Progenitor cell of endocrine pancreas (in vitro differentiated cells): ENCODE results near the gene PGF. TPM values are rescaled to one million over a fixed set of nuclear protein-coding genes. Genes with fewer than 3 reads are reported as not detected.
A peak's percentile ranks its signal among the peaks of the same experiment; 100 is the strongest.
"Not testable (repeated sequence)": the region's sequence is repeated elsewhere in the genome, so short reads cannot be mapped to it uniquely, and the experiment has no call there.

Source experiments
- DNase-seq: peaks from one replicate; pipeline ENCODE4 v3.0.0; 2021; ENCODE audit warnings: low spot score; ENCODE audit not compliant: unreplicated experiment
- H3K27ac Mint-ChIP-seq: 2 replicates; pipeline ENCODE4 v1.8.0; 2021; ENCODE audit warnings: mild to moderate bottlenecking, moderate library complexity, mixed read lengths
- H3K27me3 Mint-ChIP-seq: 2 replicates; pipeline ENCODE4 v1.8.0; 2021; ENCODE audit warnings: mixed read lengths
- H3K36me3 Mint-ChIP-seq: 2 replicates; pipeline ENCODE4 v1.8.0; 2022; ENCODE audit warnings: mixed read lengths; ENCODE audit not compliant: insufficient read depth
- H3K4me1 Mint-ChIP-seq: 2 replicates; pipeline ENCODE4 v1.8.0; 2021; ENCODE audit warnings: low read depth, mixed read lengths
- H3K4me3 Mint-ChIP-seq: 2 replicates; pipeline ENCODE4 v1.8.0; 2021; ENCODE audit warnings: low read depth, mild to moderate bottlenecking, moderate library complexity, mixed read lengths
- H3K9me3 Mint-ChIP-seq: 2 replicates; pipeline ENCODE4 v1.8.0; 2021; ENCODE audit warnings: low read depth, mixed read lengths
- long read RNA-seq: library from polyadenylated mRNA; unstranded; transcript quantifications from one replicate; pipeline ENCODE4 v2.0.0, GENCODE V29; 2020
- total RNA-seq: library from RNA; stranded (reverse); gene quantifications from 2 replicates; pipeline ENCODE4 v1.2.1, GENCODE V29; 2021
- TF ChIP-seq, protein P1 (sequence below): fragments of 200-600 bp; sonication (generic); IDR thresholded peaks from one replicate; pipeline ENCODE4 v1.5.0; 2021; ENCODE audit warnings: antibody characterized with exemption, mild to moderate bottlenecking; ENCODE audit not compliant: unreplicated experiment

The PGF gene
- total RNA-seq = 3.5 and 8.2 TPM in 2 replicates
- long read RNA-seq = 0 reads

DNA sequence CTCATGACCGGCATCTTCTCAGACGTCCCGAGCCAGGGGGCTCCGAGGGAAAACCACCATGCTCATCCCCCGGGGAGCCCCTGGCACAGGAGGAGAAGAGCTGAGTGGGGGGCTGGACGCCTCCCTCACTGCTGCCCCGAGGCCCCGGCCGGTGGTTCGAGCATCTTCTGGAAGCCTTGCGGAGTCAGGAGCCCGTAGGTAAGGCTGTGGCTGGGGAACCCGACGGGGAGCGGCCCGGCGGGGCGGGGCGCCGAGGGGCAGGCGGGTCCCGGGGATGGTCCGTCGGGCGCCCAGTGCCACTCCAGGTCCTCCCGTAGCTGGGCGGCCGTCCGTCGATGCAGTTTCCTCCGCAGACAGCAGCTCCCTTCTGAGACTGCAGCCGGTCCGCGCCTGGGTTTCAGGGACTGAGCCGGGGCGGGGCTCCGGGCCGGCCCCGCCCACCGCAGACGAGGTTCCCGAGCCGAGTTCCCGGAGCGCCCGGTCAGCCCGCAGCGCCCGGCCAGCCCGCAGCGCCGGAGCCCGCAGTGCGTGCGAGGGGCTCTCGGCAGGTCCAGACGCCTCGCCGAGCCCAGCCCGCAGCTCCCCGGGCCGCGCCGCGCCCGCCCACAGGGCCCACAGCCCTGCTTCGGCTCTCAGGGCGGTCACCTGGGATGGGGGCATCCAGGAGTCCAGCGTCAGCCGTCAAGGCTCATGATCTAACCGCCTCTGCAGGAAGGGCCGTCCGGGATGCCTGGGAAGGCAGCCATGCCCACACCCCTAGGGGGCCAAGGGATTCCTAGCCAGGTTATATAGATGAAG is at the start of gene PGF:
Gene PGF (minus strand): TSS at position 369 of the 798 bp plus-strand sequence. CDS start 355 bp downstream, at position 14.
- Mint-ChIP-seq H3K4me1 (peaks cover 23% of the 10 kb centered on the region), H3K27me3 (peaks cover 24% of the 10 kb centered on the region), H3K27ac (no peak within 1 kb of the TSS), H3K4me3 (peak within 1 kb of the TSS; percentile 16), H3K36me3 (no peaks in the 10 kb centered on the region), H3K9me3 (no peaks in the 10 kb centered on the region)
- TF ChIP-seq, protein P1, sequence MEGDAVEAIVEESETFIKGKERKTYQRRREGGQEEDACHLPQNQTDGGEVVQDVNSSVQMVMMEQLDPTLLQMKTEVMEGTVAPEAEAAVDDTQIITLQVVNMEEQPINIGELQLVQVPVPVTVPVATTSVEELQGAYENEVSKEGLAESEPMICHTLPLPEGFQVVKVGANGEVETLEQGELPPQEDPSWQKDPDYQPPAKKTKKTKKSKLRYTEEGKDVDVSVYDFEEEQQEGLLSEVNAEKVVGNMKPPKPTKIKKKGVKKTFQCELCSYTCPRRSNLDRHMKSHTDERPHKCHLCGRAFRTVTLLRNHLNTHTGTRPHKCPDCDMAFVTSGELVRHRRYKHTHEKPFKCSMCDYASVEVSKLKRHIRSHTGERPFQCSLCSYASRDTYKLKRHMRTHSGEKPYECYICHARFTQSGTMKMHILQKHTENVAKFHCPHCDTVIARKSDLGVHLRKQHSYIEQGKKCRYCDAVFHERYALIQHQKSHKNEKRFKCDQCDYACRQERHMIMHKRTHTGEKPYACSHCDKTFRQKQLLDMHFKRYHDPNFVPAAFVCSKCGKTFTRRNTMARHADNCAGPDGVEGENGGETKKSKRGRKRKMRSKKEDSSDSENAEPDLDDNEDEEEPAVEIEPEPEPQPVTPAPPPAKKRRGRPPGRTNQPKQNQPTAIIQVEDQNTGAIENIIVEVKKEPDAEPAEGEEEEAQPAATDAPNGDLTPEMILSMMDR = peak; percentile 24
- DNase-seq = peak; percentile 37

- Mint-ChIP-seq H3K9me3 (peaks cover 4% of the 10 kb centered on the region), H3K36me3 (peaks cover 15% of the 10 kb centered on the region)
These were observed 48.0 kb upstream of the PGF start for GRCh38 chr14:75003250-75004027.

GRCh38 chr14:75002392-75003249 is 47.2 kb upstream of the PGF start, which contains the start of gene EIF2B2:
Gene EIF2B2, plus strand, starts transcription at chr14:75002921. Its CDS starts 70 bp downstream, at chr14:75002991.
- no peaks in the 10 kb centered on the region for H3K27me3 Mint-ChIP-seq
- H3K9me3 Mint-ChIP-seq = peaks cover 4% of the 10 kb centered on the region
- DNase-seq = peak; percentile 96
- peak within 1 kb of the TSS; percentile 99 for H3K4me3 Mint-ChIP-seq
- H3K36me3 Mint-ChIP-seq = peaks cover 14% of the 10 kb centered on the region
- TF ChIP-seq, protein P1 = peak; percentile 30
- peak within 1 kb of the TSS; percentile 71 for H3K27ac Mint-ChIP-seq
- peaks cover 17% of the 10 kb centered on the region for H3K4me1 Mint-ChIP-seq

More at GRCh38 chr14:75003250-75004027, 48.0 kb upstream of the PGF start:
- TF ChIP-seq, protein P1 = no peak
- H3K4me3 Mint-ChIP-seq = peak overlapping the region; percentile 99
- peaks cover 17% of the 10 kb centered on the region for H3K4me1 Mint-ChIP-seq
- no peak for DNase-seq
- H3K27ac Mint-ChIP-seq = peak overlapping the region; percentile 71
- H3K27me3 Mint-ChIP-seq = no peaks in the 10 kb centered on the region

DNA sequence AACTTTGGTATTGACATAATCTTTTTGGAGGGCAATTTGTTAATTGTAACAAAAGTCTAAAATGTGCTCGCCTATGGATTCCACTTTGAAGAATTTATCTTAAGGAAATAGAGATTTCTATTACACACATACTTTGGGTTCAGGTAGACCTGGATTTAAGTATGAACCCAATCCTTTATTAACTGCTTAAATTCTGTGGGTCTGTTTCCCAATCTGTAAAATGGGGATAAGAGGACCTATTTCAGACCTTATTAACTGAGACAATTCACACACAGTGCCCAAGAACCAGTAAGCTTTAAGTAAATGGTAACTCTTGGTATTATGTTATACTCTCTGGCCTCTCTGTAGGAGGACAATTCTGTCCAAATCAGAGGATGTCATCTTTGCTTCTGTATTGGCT is 46.5 kb upstream of the PGF start:
- TF ChIP-seq, protein P1 = no peak
- no peak for DNase-seq
- Mint-ChIP-seq H3K9me3 (peaks cover 4% of the 10 kb centered on the region), H3K4me3 (peak overlapping the region; percentile 99), H3K36me3 (peaks cover 9% of the 10 kb centered on the region), H3K27ac (peak overlapping the region; percentile 71), H3K4me1 (peaks cover 17% of the 10 kb centered on the region), H3K27me3 (no peaks in the 10 kb centered on the region)

DNA sequence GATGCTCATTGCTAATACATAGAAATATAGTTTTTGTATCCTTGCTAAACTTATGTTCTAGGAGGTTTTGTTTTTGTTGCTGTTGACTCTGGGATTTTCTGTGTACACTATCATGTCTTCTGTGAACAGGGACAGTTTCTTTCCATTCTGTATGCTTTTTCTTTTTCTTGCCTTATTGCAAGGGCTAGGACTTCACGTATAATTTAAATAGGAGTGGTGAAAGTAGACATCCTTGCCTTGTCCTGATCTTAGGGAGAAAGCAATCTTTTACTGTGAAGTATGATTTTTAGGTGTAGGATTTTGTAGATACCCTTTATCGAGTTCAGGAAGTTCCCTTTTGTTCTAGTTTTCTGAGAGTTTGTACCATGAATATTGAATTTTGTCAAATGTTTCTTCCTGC is 45.9 kb upstream of the PGF start:
- Mint-ChIP-seq H3K27ac (no peak overlapping the region), H3K27me3 (no peaks in the 10 kb centered on the region), H3K4me1 (peaks cover 17% of the 10 kb centered on the region), H3K9me3 (peaks cover 4% of the 10 kb centered on the region), H3K36me3 (peaks cover 9% of the 10 kb centered on the region), H3K4me3 (no peak overlapping the region)
- TF ChIP-seq, protein P1 = no peak
- no peak for DNase-seq

DNA sequence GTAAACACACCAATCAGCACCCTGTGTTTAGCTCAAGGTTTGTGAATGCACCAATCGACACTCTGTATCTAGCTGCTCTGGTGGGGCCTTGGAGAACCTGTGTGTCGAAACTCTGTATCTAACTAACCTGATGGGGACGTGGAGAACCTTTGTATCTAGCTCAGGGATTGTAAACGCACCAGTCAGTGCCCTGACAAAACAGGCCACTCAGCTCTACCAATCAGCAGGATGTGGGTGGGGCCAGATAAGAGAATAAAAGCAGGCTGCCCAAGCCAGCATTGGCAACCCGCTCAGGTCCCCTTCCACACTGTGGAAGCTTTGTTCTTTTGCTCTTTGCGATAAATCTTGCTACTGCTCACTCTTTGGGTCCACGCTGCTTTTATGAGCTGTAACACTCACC is 40.4 kb upstream of the PGF start:
- not testable (repeated sequence) for H3K9me3 Mint-ChIP-seq, H3K4me1 Mint-ChIP-seq, H3K4me3 Mint-ChIP-seq, H3K27me3 Mint-ChIP-seq, H3K27ac Mint-ChIP-seq, H3K36me3 Mint-ChIP-seq, DNase-seq

- not testable (repeated sequence) for H3K9me3 Mint-ChIP-seq, DNase-seq, H3K4me1 Mint-ChIP-seq, H3K4me3 Mint-ChIP-seq, H3K27me3 Mint-ChIP-seq, H3K27ac Mint-ChIP-seq, H3K36me3 Mint-ChIP-seq
These were observed 38.8 kb upstream of the PGF start for GRCh38 chr14:74994182-74994581.
